IMR-90 (cell line): ENCODE data around the gene ROBO2. TPM values are rescaled to one million over a fixed set of nuclear protein-coding genes. Genes with fewer than 3 reads are reported as not detected.

Source experiments
- ATAC-seq: fragments of 200-7000 bp; cut with Tn5 transposase; 2 replicates; pipeline ENCODE4 v1.9.1; 2020; ENCODE audit warnings: low read depth, mild to moderate bottlenecking, moderate library complexity
- BruUV-seq: library from RNA; stranded (reverse); fragments of 400-500 nt; replicated peaks from 2 replicates; lab custom pipeline; 2021; lab: Mats Ljungman, UMichigan
- CTCF ChIA-PET: fragments of 300-600 bp; formaldehyde crosslinking; extraction: SDS; loops from one replicate; lab custom pipeline; 2021; ENCODE audit warnings: antibody characterized with exemption; lab: Yijun Ruan, JAX
- POLR2A ChIA-PET: fragments of 300-600 bp; sonication (Branson Sonifier 250); formaldehyde crosslinking; loops from one replicate; lab custom pipeline; 2022; ENCODE audit warnings: antibody characterized with exemption; ENCODE audit not compliant: unreplicated experiment; lab: Charles Lee
- DNase-seq: peaks from one replicate; pipeline ENCODE4 v3.0.0; 2013
- H2AFZ ChIP-seq: replicated peaks from 2 replicates; pipeline ENCODE3; 2013; ENCODE audit warnings: low read length, mild to moderate bottlenecking; ENCODE audit not compliant: poor library complexity
- H2AK5ac ChIP-seq: 2 replicates; pipeline ENCODE4 v1.6.1; 2013; ENCODE audit warnings: low read depth, low read length, inconsistent platforms
- H2AK9ac ChIP-seq: replicated peaks from 2 replicates; pipeline ENCODE3; 2013; ENCODE audit warnings: mild to moderate bottlenecking, low read depth, low read length, moderate library complexity; ENCODE audit not compliant: poor library complexity
- H2BK120ac ChIP-seq: 2 replicates; pipeline ENCODE4 v1.6.1; 2013; ENCODE audit warnings: low read depth, low read length, inconsistent platforms
- H2BK15ac ChIP-seq: 3 replicates; pipeline ENCODE4 v1.6.1; 2013; ENCODE audit warnings: low read depth, low read length, inconsistent platforms
- H2BK20ac ChIP-seq: 2 replicates; pipeline ENCODE4 v1.6.1; 2013; ENCODE audit warnings: low read depth, mild to moderate bottlenecking, inconsistent platforms, low read length, moderate library complexity
- H2BK5ac ChIP-seq: 2 replicates; pipeline ENCODE4 v1.6.1; 2013; ENCODE audit warnings: mild to moderate bottlenecking, low read depth, low read length, inconsistent platforms; ENCODE audit not compliant: poor library complexity, severe bottlenecking
- H3K14ac ChIP-seq: replicated peaks from 2 replicates; pipeline ENCODE4 v1.6.1; 2013; ENCODE audit warnings: low read depth, low read length, inconsistent platforms
- H3K18ac ChIP-seq: 2 replicates; pipeline ENCODE4 v1.6.1; 2013; ENCODE audit warnings: low read depth, low read length, control low read depth
- H3K23ac ChIP-seq: 2 replicates; pipeline ENCODE4 v1.6.1; 2013; ENCODE audit warnings: low read depth, low read length, inconsistent platforms
- H3K27ac ChIP-seq: 2 replicates; pipeline ENCODE4 v1.5.1; 2013; ENCODE audit warnings: mild to moderate bottlenecking, control low read depth, low read length; ENCODE audit not compliant: insufficient read depth
- H3K27me3 ChIP-seq: 2 replicates; pipeline ENCODE4 v1.6.1; 2013; ENCODE audit warnings: low read length; ENCODE audit not compliant: control insufficient read depth, insufficient read depth
- H3K36me3 ChIP-seq: 2 replicates; pipeline ENCODE4 v1.6.1; 2013; ENCODE audit warnings: low read length, mixed read lengths; ENCODE audit not compliant: control insufficient read depth, insufficient read depth
- H3K4ac ChIP-seq: 2 replicates; pipeline ENCODE4 v1.6.1; 2013; ENCODE audit warnings: low read depth, low read length, inconsistent platforms
- H3K4me1 ChIP-seq: 2 replicates; pipeline ENCODE4 v1.6.1; 2013; ENCODE audit warnings: low read length, mixed read lengths; ENCODE audit not compliant: control insufficient read depth, insufficient read depth
- H3K4me2 ChIP-seq: 2 replicates; pipeline ENCODE4 v1.6.1; 2013; ENCODE audit warnings: low read depth, mild to moderate bottlenecking, control low read depth, low read length, moderate library complexity
- H3K4me3 ChIP-seq: 2 replicates; pipeline ENCODE4 v1.5.1; 2013; ENCODE audit warnings: low read depth, mild to moderate bottlenecking, control low read depth, low read length, moderate library complexity; ENCODE audit not compliant: insufficient read depth
- H3K56ac ChIP-seq: 2 replicates; pipeline ENCODE4 v1.6.1; 2013; ENCODE audit warnings: low read length, inconsistent platforms; ENCODE audit not compliant: insufficient read depth; ENCODE audit errors: extremely low read depth
- H3K79me1 ChIP-seq, 2 experiments: 2 replicates each; pipeline ENCODE4 v1.6.1; 2013; ENCODE audit warnings: low read length in 2 of 2, inconsistent platforms in 1 of 2, low read depth in 1 of 2
- H3K9ac ChIP-seq: 2 replicates; pipeline ENCODE4 v1.6.1; 2013; ENCODE audit warnings: low read depth, low read length, control low read depth
- H3K9me1 ChIP-seq: 2 replicates; pipeline ENCODE4 v1.6.1; 2013; ENCODE audit warnings: low read length, inconsistent platforms; ENCODE audit not compliant: insufficient read depth
- H3K9me3 ChIP-seq: 2 replicates; pipeline ENCODE4 v1.6.1; 2013; ENCODE audit warnings: low read length; ENCODE audit not compliant: control insufficient read depth, insufficient read depth
- H4K20me1 ChIP-seq: 2 replicates; pipeline ENCODE4 v1.6.1; 2013; ENCODE audit warnings: low read length, inconsistent platforms; ENCODE audit not compliant: insufficient read depth
- H4K5ac ChIP-seq: 2 replicates; pipeline ENCODE4 v1.6.1; 2013; ENCODE audit warnings: mild to moderate bottlenecking, low read depth, low read length, control low read depth
- H4K8ac ChIP-seq, 2 experiments: 2 replicates each; pipeline ENCODE4 v1.6.1; 2013; ENCODE audit warnings: low read depth in 2 of 2, low read length in 2 of 2, control low read depth in 1 of 2, inconsistent platforms in 1 of 2
- H4K91ac ChIP-seq: 2 replicates; pipeline ENCODE4 v1.6.1; 2013; ENCODE audit warnings: low read depth, low read length, inconsistent platforms; ENCODE audit not compliant: insufficient read depth
- BHLHE40 ChIP-seq: fragments of 150-350 bp; IDR thresholded peaks from 2 replicates; pipeline ENCODE4 v1.6.1; 2016; ENCODE audit warnings: mild to moderate bottlenecking, low read depth, low read length
- CEBPB ChIP-seq: IDR thresholded peaks from 2 replicates; pipeline ENCODE4 v1.6.1; 2012; ENCODE audit warnings: low read depth, low read length, improper control_type of control experiment
- CHD1 ChIP-seq: IDR thresholded peaks from 2 replicates; pipeline ENCODE4 v1.6.1; 2012; ENCODE audit warnings: low read depth, low read length, improper control_type of control experiment
- FOS ChIP-seq: fragments of 150-350 bp; IDR thresholded peaks from 2 replicates; pipeline ENCODE4 v1.6.1; 2016; ENCODE audit warnings: low read depth, low read length
- MAFK ChIP-seq: IDR thresholded peaks from 2 replicates; pipeline ENCODE4 v1.6.1; 2012; ENCODE audit warnings: low read depth, low read length, improper control_type of control experiment
- MAZ ChIP-seq: IDR thresholded peaks from 2 replicates; pipeline ENCODE4 v1.6.1; 2012; ENCODE audit warnings: low read depth, mild to moderate bottlenecking, low read length, improper control_type of control experiment, moderate library complexity, borderline replicate concordance
- MXI1 ChIP-seq: IDR thresholded peaks from 2 replicates; pipeline ENCODE4 v1.6.1; 2012; ENCODE audit warnings: low read depth, mild to moderate bottlenecking, low read length, moderate library complexity, borderline replicate concordance
- NFE2L2 ChIP-seq: fragments of 150-350 bp; IDR thresholded peaks from 2 replicates; pipeline ENCODE4 v1.6.1; 2016; ENCODE audit warnings: low read depth, mild to moderate bottlenecking, low read length
- POLR2A ChIP-seq: IDR thresholded peaks from 2 replicates; pipeline ENCODE4 v1.6.1; 2012; ENCODE audit warnings: mild to moderate bottlenecking, low read depth, low read length
- RAD21 ChIP-seq: IDR thresholded peaks from 2 replicates; pipeline ENCODE4 v1.6.1; 2012; ENCODE audit warnings: low read length, improper control_type of control experiment
- RCOR1 ChIP-seq: IDR thresholded peaks from 2 replicates; pipeline ENCODE4 v1.6.1; 2012; ENCODE audit warnings: mild to moderate bottlenecking, low read length, improper control_type of control experiment; ENCODE audit not compliant: insufficient replicate concordance
- RFX5 ChIP-seq: IDR thresholded peaks from 2 replicates; pipeline ENCODE4 v1.8.0; 2012; ENCODE audit warnings: low read depth, mild to moderate bottlenecking, low read length, moderate library complexity
- SMC3 ChIP-seq: fragments of 150-350 bp; IDR thresholded peaks from 2 replicates; pipeline ENCODE4 v1.6.1; 2016; ENCODE audit warnings: low read depth, mild to moderate bottlenecking, antibody characterized with exemption, low read length, moderate library complexity
- WGBS, 2 experiments: methylation state at CpG; one replicate each; pipeline versions ENCODE4 v1.1.5 to v1.1.7; 2013; ENCODE audit warnings: missing lambda C conversion rate in 2 of 2; ENCODE audit not compliant: insufficient read length in 1 of 2; ENCODE audit errors: extremely low coverage in 2 of 2; 5-methylcytosine and 5-hydroxymethylcytosine counted together
- dilution Hi-C: fragments of 300-500 bp; cut with HindIII; formaldehyde crosslinking; loops from one replicate; pipeline ENCODE4 v1.14.3; 2018; ENCODE audit warnings: low sequenced_read_pairs; ENCODE audit not compliant: unreplicated experiment
- in situ Hi-C: fragments of 300-500 bp; cut with MboI; formaldehyde crosslinking; loops from 3 replicates; pipeline ENCODE4 v1.14.3; 2019; ENCODE audit warnings: low sequenced_read_pairs, inconsistent platforms, mixed read lengths
- intact Hi-C: fragments of 100-400 bp; cut with micrococcal nuclease; formaldehyde crosslinking; loops from 2 replicates; pipeline ENCODE4 v1.10.0; 2022
- polyA plus RNA-seq, 3 experiments: library from polyadenylated mRNA; depleted of rRNA; stranded (reverse); fragments of >200 nt; gene quantifications; 2 replicates each; pipeline ENCODE4 v1.2.3, GENCODE V29; 2012; ENCODE audit warnings: low replicate concordance in 1 of 3
- total RNA-seq: library from RNA; depleted of rRNA; stranded (reverse); fragments of >200 nt; gene quantifications from 2 replicates; pipeline ENCODE4 v1.2.3, GENCODE V29; 2012
- TF ChIP-seq, protein P1 (sequence below): conservative IDR thresholded peaks from 2 replicates; pipeline ENCODE4 v1.5.1; 2012; ENCODE audit warnings: mild to moderate bottlenecking, low read depth, low read length, improper control_type of control experiment
- TF ChIP-seq, protein P2 (sequence below): fragments of 150-350 bp; IDR thresholded peaks from 2 replicates; pipeline ENCODE4 v1.6.1; 2017; ENCODE audit warnings: mild to moderate bottlenecking, antibody characterized with exemption, low read length, low read depth
- TF ChIP-seq, protein P3 (sequence below): fragments of 150-350 bp; IDR thresholded peaks from 2 replicates; pipeline ENCODE4 v1.6.1; 2016; ENCODE audit warnings: low read depth, mild to moderate bottlenecking, low read length, moderate library complexity, borderline replicate concordance

Gene ROBO2
- total and polyA plus RNA-seq, 2 of the 4 experiments (the other 2 are of a cell fraction) = 9.3 to 14.5 TPM

DNA sequence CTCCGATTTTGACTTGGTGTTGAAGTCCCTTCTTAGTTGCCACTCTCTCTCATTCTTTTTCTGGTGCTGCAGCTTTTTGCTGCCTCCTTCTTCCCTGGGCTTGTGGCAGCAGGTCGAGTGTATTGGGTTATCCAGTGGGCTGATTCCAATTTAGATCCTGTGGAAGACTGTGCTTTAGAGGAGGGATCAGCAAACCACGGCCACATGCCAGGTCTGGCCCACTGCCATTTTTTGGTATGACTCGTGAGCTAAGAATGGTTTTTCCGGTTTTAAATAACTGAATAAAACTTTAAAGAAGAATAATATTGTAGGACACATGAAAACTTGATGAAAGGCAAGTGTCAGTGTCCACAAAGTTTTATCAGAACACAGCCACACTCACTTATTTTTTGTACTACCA is 330.5 kb downstream of the ROBO2 start:
- Histone ChIP-seq H3K27me3 (no peaks in the 10 kb centered on the region), H2AK9ac (no peak overlapping the region), H2BK20ac (no peak overlapping the region), H3K9ac (no peak overlapping the region), H2AFZ (no peak overlapping the region), H3K9me1 (no peaks in the 10 kb centered on the region), H3K27ac (no peak overlapping the region), H2AK5ac (no peak overlapping the region), H4K91ac (no peak overlapping the region), H3K4me1 (no peaks in the 10 kb centered on the region), H3K4me2 (no peak overlapping the region), H3K79me1 (no peaks in the 10 kb centered on the region), H3K18ac (no peak overlapping the region), H3K14ac (no peak overlapping the region), H3K4me3 (no peak overlapping the region), H2BK5ac (no peak overlapping the region), H3K56ac (no peak overlapping the region), H4K8ac (no peak overlapping the region), H3K23ac (no peak overlapping the region), H2BK15ac (no peak overlapping the region), H2BK120ac (no peak overlapping the region), H4K5ac (no peak overlapping the region), H3K9me3 (no peaks in the 10 kb centered on the region), H4K20me1 (no peaks in the 10 kb centered on the region), H3K4ac (no peak overlapping the region), H3K36me3 (no peaks in the 10 kb centered on the region)
- WGBS, 2 experiments = no CpG with 5 or more reads among the region's 5 CpGs
- dilution Hi-C loops (no loop called here), in situ Hi-C loops (no loop called here), intact Hi-C loops (no loop called here)
- ChIA-PET CTCF (no interaction called here), POLR2A (no interaction called here)
- TF ChIP-seq, protein P1, sequence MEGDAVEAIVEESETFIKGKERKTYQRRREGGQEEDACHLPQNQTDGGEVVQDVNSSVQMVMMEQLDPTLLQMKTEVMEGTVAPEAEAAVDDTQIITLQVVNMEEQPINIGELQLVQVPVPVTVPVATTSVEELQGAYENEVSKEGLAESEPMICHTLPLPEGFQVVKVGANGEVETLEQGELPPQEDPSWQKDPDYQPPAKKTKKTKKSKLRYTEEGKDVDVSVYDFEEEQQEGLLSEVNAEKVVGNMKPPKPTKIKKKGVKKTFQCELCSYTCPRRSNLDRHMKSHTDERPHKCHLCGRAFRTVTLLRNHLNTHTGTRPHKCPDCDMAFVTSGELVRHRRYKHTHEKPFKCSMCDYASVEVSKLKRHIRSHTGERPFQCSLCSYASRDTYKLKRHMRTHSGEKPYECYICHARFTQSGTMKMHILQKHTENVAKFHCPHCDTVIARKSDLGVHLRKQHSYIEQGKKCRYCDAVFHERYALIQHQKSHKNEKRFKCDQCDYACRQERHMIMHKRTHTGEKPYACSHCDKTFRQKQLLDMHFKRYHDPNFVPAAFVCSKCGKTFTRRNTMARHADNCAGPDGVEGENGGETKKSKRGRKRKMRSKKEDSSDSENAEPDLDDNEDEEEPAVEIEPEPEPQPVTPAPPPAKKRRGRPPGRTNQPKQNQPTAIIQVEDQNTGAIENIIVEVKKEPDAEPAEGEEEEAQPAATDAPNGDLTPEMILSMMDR = no peak
- TF ChIP-seq BHLHE40 = no peak
- no peak for TF ChIP-seq NFE2L2
- no peak for TF ChIP-seq RFX5
- TF ChIP-seq RAD21 = no peak
- TF ChIP-seq MXI1 = no peak
- no peak for TF ChIP-seq MAZ
- TF ChIP-seq, protein P2, sequence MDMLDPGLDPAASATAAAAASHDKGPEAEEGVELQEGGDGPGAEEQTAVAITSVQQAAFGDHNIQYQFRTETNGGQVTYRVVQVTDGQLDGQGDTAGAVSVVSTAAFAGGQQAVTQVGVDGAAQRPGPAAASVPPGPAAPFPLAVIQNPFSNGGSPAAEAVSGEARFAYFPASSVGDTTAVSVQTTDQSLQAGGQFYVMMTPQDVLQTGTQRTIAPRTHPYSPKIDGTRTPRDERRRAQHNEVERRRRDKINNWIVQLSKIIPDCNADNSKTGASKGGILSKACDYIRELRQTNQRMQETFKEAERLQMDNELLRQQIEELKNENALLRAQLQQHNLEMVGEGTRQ = no peak
- TF ChIP-seq CEBPB = no peak
- no peak for TF ChIP-seq FOS
- TF ChIP-seq CHD1 = no peak
- TF ChIP-seq MAFK = no peak
- no peak for TF ChIP-seq POLR2A
- TF ChIP-seq SMC3 = no peak
- no peak for TF ChIP-seq RCOR1
- TF ChIP-seq, protein P3, sequence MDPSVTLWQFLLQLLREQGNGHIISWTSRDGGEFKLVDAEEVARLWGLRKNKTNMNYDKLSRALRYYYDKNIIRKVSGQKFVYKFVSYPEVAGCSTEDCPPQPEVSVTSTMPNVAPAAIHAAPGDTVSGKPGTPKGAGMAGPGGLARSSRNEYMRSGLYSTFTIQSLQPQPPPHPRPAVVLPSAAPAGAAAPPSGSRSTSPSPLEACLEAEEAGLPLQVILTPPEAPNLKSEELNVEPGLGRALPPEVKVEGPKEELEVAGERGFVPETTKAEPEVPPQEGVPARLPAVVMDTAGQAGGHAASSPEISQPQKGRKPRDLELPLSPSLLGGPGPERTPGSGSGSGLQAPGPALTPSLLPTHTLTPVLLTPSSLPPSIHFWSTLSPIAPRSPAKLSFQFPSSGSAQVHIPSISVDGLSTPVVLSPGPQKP = no peak
- DNase-seq (peak; percentile 76), ATAC-seq (peak; percentile 62)
- no TSS peak for BruUV-seq
